ENCODE results near the gene PRPF40B.
A peak's percentile ranks its signal among the peaks of the same experiment; 100 is the strongest.

Gene PRPF40B

DNA sequence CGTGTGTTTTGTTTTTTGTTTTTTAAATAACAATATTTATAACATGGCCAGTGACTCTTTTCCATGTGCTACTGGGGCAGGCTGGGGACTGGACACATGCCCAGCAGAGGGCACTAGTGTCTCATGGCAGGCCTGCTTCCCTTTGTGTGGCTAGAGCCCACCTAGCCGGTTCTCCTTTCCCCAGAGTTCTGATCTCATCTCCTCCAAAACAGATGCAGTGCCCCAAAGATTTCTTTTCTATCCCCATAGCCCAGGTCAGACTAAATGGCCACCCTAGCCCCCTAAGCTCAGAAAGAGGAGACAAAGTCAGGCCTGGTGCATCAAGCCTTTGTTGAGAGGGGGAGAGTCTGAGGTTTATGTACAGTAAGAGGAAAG is 21.2 kb downstream of the PRPF40B start:
- TF ChIP-seq, protein P1, sequence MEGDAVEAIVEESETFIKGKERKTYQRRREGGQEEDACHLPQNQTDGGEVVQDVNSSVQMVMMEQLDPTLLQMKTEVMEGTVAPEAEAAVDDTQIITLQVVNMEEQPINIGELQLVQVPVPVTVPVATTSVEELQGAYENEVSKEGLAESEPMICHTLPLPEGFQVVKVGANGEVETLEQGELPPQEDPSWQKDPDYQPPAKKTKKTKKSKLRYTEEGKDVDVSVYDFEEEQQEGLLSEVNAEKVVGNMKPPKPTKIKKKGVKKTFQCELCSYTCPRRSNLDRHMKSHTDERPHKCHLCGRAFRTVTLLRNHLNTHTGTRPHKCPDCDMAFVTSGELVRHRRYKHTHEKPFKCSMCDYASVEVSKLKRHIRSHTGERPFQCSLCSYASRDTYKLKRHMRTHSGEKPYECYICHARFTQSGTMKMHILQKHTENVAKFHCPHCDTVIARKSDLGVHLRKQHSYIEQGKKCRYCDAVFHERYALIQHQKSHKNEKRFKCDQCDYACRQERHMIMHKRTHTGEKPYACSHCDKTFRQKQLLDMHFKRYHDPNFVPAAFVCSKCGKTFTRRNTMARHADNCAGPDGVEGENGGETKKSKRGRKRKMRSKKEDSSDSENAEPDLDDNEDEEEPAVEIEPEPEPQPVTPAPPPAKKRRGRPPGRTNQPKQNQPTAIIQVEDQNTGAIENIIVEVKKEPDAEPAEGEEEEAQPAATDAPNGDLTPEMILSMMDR (IDR thresholded peaks at IDR 0.05; ENCODE audit: low read depth, low read length), result peak; percentile 92
- Histone ChIP-seq H3K4me3 (ENCODE audit: low read depth, low read length) (no peak overlapping the region), H3K36me3 (peaks cover 58% of the 10 kb centered on the region), H3K27me3 (ENCODE audit: insufficient read depth, low read depth, severe bottlenecking) (no peaks in the 10 kb centered on the region), H3K27ac (no peak overlapping the region), H3K9me3 (ENCODE audit: severe bottlenecking) (no peaks in the 10 kb centered on the region)
- DNase-seq, result peak; percentile 77

DNA sequence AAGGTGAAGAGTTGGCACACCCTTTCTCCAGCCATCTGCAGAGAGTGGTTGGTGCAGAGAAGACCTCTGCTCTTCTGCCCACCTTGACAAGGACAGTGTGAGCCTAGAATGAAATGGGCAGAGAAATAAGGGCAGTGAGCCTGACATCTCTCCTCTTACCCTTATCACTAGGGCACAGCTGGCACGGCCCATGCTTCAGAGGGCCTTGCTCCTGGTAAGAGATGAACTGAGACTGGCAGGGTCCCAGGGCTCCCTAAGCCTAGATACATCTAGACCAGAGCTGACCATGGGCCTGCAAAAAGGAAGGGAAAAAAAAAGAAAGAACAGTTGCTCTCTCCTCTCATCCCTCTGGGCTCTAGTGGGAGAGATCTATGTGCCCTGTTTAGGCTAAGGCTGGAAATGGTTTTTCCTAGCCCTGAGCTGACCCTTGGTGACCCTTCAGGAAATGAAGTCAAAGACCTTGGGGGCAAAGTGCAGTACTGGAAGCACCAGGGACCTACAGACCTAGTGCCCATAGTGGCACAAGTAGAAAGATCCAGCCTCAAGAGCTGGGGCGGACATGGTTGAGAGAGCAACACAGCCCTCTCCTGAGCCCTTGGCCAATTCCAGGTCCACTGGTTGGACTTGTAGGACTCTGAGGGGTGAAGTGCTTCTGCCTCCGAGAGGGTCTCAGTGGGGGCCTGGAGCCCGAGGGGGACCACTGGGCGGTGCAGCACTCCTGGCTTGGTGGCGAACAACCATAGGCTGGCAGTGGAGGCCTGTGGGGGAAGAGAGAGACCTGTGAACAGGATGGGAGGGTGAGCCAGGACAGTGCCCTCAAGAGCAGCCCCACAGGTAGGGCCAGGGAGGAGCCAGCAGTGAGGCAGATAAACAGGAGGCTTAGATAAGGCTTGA is 22.0 kb downstream of the PRPF40B start:
- Histone ChIP-seq H3K27ac (no peak overlapping the region), H3K4me3 (ENCODE audit: low read depth, low read length) (no peak overlapping the region), H3K36me3 (peaks cover 66% of the 10 kb centered on the region), H3K9me3 (ENCODE audit: severe bottlenecking) (no peaks in the 10 kb centered on the region), H3K27me3 (ENCODE audit: insufficient read depth, low read depth, severe bottlenecking) (no peaks in the 10 kb centered on the region)
- TF ChIP-seq, protein P1 (IDR thresholded peaks at IDR 0.05; ENCODE audit: low read depth, low read length), result no peak
- DNase-seq, result no peak

DNA sequence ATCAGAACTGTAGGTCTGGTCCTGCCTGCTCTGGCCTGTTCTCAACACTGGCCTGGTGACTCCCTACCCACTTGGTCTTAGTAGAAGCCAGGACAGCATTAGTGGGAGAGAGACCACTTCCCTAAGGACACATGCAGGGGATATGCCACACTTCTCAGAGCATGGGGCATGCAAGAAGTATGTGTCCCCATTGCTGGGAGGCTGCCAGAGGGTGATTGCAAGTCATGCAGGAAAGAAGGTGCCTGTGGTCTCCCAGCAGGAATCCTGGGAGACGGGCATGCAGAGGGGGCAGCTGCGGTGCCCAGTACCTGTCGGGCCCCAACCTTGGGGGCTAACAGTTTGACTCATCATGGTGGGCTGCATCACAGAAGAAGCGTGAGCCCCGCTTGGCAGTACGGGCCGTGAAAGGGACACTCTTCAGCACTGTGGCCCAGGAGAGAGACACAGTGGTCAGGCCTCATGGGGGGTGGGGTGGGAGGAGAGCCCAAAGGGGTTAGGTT is 23.0 kb downstream of the PRPF40B start:
- no peak overlapping the region for H3K4me3 ChIP-seq (ENCODE audit: low read depth, low read length)
- no peak overlapping the region for H3K27ac ChIP-seq
- TF ChIP-seq, protein P1 (IDR thresholded peaks at IDR 0.05; ENCODE audit: low read depth, low read length), result no peak
- no peaks in the 10 kb centered on the region for H3K9me3 ChIP-seq (ENCODE audit: severe bottlenecking)
- H3K27me3 ChIP-seq (ENCODE audit: insufficient read depth, low read depth, severe bottlenecking), result no peaks in the 10 kb centered on the region
- no peak for DNase-seq
- peaks cover 73% of the 10 kb centered on the region for H3K36me3 ChIP-seq

DNA sequence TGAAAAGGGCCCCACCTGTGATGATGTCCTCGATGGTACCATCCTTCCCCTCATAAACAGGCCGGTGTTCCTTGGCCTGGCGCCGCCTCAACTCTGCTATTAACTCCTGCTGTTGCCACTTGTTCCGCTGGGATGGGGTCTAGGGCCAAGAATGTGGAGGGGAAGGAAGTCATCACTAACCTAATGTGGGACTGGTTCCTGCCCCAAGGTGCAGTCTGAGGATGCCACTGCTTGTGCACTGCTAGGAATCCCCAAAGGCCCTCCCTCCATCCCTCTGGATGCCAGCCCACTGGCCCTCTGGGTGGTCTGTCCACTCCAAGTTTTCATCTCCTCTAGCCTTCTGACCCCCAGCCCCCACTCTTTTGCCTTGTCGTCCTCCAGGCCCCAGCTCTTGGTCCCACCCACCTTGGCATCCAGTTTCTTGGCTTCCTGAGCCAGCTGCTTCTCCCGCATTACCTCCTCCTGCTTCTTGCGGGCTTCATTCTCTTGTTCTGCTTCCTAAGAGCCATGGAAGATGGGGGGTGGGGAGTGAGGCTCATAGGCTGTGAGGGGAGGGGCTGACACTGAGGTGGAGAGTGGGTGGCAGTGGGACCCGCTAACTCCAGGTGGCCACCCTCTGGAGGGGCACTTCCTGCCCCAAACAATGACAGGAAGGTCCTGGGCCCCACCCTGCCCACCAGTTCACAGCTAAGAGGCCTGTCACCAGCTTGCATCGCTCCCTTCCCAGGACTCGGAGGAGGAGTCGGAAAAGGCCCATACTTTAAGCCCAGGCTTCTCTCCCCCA is 23.7 kb downstream of the PRPF40B start:
- Histone ChIP-seq H3K9me3 (ENCODE audit: severe bottlenecking) (no peaks in the 10 kb centered on the region), H3K4me3 (ENCODE audit: low read depth, low read length) (no peak overlapping the region), H3K27ac (no peak overlapping the region), H3K27me3 (ENCODE audit: insufficient read depth, low read depth, severe bottlenecking) (no peaks in the 10 kb centered on the region), H3K36me3 (peaks cover 74% of the 10 kb centered on the region)
- no peak for DNase-seq
- TF ChIP-seq, protein P1 (IDR thresholded peaks at IDR 0.05; ENCODE audit: low read depth, low read length), result no peak

DNA sequence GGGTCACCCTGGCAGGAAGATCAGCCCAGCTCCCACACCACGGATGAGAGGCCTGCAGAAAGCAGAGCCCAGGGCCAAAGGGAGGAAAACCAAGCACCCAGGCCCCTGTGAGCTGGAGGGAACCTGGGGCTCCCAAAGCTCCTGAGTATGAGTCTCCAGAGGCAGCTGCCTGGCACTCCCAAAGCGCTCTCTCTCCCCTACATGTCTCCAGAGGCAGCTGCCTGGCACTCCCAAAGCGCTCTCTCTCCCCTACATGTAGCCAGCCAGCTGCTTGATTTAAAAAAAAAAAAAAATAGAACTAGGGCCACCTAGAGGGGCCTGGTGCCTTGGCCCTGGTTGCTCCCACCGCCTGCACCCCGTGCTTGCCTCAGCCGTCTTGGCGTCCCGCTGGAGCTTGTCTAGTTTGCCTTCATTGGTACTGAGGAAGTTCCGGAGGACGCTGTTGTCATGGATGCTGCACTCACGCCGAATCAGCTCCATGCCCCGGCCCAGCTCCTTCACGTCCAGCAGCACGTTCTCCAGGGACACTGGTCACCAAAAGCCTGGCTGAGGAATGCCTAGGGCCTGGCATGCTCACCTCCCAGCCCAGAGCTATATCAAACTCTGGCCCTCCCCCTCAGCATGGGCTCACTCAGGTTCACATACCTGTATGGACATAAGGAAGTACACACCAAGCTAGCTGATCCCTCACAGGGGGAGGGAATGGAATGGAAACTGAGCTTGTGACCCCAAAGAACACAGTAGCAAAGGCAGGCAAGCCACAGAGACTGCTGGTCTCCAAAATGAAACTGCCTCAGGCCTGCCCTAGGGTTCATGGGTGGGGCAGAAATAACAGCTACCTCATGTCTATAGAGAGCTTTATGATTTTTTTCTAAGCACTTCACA is 24.7 kb downstream of the PRPF40B start:
- Histone ChIP-seq H3K36me3 (peaks cover 78% of the 10 kb centered on the region), H3K27me3 (ENCODE audit: insufficient read depth, low read depth, severe bottlenecking) (no peaks in the 10 kb centered on the region), H3K9me3 (ENCODE audit: severe bottlenecking) (no peaks in the 10 kb centered on the region), H3K4me3 (ENCODE audit: low read depth, low read length) (no peak overlapping the region), H3K27ac (no peak overlapping the region)
- TF ChIP-seq, protein P1 (IDR thresholded peaks at IDR 0.05; ENCODE audit: low read depth, low read length), result no peak
- DNase-seq, result no peak

Data from WERI-Rb-1 (cell line).